GM18508 (cell line): ENCODE data around the gene LAMA5.
A peak's percentile ranks its signal among the peaks of the same experiment; 100 is the strongest.

ENCODE experiments used
- ATAC-seq: cut with Tn5 transposase; IDR thresholded peaks from one replicate; pipeline ENCODE4 v1.9.1; 2021; ENCODE audit warnings: moderate number of reproducible peaks; ENCODE audit not compliant: insufficient read depth, unreplicated experiment

The LAMA5 gene

DNA sequence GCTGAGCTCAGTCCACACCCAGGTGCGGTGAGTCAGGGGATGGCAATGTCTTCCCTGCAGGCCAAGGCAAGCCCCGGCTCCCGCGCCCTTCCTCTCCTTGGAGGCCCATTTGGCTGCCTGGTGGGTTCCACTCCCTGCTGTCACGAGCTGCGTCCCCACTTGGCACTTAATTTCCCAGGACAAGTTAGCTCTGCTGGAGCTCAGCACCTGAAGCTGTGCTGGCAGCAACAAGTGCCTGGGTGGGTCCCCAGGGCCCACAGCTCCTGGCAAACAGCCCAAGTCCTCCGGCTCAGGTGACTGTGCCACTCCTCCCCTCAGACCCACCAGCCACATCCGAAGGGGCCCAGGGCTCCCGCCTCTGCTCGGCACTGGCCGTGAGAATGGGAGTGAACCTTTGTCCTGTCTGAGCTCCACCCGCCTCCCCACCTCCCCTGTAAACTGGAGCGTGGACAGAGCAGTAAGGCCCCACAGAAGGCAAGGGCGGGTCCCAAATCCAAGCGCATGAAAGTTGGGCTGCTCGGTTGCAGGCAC is 16.9 kb downstream of the LAMA5 start:
- ATAC-seq, result no peak

DNA sequence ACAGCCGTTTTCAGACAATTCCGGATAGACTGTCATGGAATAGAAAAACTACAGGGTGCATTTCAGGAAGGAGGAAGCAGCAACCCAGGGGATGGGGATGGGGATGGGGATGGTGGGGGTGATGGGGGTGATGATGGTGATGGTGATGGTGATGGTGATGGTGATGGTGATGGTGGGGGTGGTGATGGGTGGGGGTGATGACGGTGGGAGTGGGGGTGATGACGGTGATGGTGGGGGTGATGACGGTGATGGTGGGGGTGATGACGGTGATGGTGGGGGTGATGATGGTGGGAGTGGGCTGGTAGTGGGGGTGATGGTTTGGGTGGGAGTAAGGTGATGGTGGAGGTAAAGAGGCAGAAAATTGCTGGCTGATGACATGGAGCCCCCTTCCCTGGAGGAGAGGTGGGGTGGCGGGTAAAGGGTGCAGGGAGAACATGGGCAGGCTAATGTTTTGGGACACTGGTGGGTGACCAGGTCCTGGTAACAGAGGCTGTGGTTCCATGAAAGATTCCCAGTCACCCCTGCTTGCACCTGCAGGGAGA is 17.5 kb downstream of the LAMA5 start:
- no peak for ATAC-seq

DNA sequence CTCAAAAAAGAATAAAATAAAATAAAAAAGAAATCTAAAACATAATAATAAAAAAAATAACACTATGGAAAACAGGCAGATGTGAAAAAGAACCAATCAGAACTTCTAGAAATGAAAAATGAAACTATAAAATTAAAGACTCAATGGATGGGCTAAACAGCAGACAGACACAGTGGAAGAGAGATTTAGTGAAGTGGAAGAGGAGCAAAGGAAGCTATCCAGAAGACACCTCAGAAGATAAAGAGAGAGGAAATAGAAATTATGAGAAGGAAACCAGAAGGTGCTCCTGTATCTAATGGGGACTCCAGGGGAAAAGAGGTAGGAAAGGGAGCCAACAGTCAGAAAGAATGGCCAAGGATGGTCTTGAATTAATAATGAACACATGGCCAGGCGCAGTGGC is 18.5 kb downstream of the LAMA5 start:
- no peak for ATAC-seq

DNA sequence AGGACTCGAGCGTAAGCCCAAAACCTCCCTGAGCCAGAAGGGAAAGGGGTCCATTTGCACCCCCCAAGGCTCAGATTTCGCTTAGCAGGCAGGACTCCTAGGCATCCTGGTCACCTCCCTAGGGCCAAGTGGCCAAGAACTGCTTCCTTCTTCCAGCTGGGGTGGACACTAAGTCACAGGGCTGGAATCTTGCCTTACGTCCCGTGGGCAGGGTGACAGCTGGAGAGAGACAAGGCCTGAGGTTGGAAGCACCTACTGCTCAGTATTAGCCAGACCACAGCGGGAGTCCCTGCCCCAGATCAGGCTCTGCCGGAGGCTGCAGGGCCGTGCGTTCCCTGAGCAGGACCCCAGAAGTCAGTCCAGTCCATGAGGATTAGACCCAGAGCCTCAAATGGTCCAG is 19.7 kb downstream of the LAMA5 start:
- ATAC-seq, result no peak

DNA sequence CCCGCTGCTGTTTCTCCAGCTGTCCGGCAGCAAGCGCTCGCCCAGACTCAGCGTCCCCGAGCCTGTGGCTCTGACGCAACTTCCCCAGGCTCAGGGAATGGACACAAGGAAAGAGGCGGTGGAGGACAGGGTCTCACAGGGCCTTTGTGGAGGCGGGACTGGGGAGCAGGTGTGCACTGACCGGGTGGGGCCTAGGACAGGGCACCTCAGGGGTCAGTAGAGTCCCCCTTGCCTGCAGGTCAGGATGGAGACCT is 20.0 kb downstream of the LAMA5 start:
- ATAC-seq, result no peak

DNA sequence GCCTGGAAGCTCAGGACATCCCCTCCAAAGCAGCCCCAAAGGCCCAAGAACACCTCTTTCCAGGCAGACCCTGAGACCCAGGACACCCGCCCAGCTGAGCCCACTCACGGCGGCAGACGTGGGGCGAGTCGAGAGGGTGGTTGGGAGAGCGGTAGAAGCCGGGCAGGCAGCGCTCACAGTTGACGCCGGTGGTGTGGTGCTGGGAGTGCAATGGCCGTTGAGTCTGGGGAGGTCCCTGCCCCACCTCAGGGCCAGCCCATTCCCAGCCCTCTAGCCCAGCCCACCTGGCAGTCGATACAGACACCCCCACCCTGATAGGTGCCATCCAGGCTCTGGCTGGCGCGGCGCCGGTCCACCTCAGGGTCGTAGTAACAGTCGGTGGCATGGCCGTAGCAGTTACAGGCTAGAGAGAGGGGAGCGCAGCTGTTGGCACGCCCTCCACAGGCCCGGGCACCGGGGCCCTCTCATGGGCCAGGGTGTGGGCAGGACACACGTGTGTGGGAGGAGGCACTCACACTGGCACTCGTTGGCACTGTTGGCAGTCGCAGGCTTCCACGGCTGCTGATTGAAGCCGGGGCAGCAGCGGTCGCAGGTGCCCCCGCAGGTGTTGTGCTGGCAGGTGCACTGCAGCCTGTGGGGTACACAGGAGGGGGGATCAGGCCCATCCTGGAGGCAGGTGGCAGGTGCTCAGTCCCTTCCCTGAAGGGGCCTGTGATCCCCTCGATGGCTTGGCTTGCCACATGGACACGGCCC is 20.5 kb downstream of the LAMA5 start:
- no peak for ATAC-seq

DNA sequence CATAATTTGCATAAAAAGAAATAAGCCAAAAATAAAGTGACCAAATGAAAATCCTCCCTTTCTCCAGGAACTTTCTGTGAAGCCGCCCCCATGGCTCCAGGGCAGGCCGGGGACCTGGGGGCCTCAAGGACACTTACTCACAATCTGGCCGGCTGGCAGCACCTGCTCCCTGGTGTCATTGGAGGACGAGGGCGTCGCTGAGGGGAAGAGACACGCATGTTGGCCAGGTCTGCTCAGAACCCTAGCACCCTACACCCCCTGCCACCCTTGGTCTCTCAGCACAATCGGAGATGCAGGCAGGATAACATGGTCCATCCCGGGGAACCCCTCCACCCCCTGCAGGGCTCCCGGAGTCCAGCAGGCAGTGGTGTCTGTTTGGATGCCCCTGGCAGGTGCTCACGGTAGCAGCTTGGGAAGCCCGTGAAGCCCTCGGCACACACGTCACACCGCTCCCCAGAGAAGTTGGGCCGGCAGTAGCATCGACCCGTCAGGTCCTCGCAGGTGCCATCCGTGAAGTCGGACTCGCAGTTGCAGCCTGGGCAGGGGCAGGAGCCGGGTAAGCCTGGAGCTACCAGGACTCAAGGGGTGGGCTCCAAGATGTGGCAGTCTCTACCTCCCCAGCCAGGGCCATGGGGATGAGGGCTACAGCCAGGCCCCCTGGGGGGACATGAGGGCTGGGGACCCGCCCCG is 21.3 kb downstream of the LAMA5 start:
- no peak for ATAC-seq

DNA sequence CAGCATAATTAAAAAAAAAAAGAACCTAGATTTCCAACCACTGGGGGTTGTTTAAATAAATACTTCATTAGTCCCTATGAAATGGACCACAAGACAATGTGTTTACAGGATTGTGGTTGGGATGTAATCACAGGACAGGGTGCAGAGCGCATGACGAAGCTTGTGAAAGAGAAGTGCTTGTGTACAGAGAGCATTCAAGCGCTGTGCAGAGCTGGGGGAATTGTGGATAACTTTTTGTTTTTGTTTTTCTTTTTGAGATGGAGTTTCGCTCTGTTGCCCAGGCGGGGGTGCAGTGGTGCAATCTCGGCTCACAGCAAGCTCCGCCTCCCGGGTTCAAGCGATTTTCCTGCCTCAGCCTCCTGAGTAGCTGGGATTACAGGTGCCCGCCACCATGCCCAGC is 22.3 kb downstream of the LAMA5 start:
- ATAC-seq, result no peak

DNA sequence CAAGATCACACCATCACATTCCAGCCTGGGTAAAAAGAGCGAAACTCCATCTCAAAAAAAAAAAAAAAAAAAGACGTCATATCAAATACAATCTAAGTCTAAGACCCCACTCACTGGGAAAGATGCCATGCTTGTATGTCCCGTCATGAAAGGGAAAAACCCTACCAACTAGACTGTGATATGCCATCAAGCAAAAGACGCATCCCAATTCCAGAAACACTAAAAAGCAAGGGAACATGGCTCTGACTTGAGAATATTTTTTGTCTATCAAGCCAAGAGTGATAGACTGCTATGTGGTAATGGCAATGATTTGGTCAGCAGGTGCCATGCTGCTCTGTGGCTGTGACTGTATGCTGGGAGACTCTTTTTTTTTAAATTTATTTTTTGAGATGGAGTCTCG is 23.0 kb downstream of the LAMA5 start:
- no peak for ATAC-seq

DNA sequence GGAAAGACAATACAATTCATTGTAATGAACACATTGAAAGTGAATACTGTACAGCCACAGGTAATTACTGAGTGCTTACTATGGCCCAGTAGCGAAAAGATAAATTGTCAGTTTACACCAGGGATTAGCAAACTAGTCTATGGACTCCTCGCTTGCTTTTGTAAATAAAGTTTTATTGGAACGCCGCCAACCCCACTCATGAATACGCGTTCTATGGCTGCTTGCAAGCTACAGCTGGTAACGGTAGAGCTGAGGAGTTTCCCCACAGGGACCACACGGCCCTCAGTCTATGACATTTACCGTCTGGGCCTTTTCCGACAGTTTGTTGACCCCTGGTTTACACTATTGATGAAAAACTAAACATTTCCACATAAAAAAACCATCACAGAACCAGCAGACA is 24.2 kb downstream of the LAMA5 start:
- no peak for ATAC-seq

DNA sequence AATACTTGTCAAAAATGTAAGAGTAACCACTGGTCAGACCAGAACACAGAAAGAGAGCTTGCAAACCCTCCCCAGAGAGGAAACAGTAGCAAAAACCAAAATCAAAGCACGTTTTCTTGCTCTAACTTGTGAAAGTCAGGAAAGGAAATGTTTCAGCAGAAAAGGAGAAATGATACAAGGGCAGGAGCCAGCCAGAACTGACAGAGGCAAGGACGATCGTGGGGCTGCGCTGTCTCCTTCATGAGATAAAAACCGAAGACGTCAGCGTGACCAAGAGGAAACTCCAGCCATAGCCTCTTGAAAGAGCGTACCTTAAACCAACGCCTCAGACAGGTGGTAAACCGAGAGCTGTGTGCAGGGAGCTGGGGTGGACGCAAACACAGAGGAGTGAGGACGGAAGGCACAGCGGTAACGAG is 27.5 kb downstream of the LAMA5 start:
- peak; percentile 52 for ATAC-seq

DNA sequence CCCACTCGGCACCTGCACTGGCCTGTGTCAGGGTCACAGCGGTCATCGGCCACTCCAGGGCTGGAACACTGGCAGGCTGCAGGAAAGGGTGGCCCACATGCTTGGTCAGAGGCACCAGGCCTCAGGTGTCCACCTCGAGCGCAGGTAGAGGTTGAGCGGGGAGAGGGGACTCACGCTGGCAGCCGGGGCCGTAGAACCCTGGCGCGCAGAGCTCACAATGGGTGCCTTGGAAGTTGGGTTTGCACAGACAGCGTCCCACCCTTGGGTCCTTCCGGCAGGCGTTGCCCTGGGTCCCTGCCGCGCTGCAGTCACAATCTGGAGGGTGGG is 28.9 kb downstream of the LAMA5 start:
- ATAC-seq, result no peak

DNA sequence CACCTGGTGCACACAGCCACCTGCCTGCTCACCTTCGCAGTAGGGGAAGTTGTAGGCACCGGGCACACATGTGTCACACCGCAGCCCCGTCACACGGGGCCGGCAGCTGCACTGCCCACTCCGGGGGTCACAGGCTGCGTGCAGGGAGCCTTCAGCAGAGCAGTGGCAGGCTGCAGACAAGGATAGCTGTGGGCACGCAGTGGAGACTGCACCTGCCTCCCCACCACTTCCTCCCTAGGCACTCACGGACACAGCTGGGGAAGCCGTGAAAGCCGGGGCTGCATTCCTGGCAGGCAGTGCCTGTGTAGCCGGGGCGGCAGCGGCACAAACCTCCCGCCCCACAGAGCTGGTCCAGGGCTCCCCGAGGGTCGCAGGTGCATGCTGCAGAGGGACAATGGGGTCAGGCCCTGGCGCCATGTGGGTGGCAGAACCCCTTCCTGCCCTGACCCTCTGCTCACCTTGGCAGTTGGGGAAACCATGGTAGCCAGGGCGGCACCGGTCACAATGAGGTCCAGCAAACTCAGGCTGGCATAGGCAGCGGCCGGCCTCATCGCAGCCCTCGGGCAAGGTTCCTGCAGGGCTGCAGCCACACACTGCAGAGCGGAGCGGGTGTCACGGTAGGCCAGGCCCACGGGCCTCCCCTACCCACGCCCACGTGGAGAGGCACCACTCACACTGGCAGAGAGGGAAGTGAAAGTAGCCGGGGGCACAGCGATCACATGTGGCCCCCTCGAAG is 29.4 kb downstream of the LAMA5 start:
- no peak for ATAC-seq

DNA sequence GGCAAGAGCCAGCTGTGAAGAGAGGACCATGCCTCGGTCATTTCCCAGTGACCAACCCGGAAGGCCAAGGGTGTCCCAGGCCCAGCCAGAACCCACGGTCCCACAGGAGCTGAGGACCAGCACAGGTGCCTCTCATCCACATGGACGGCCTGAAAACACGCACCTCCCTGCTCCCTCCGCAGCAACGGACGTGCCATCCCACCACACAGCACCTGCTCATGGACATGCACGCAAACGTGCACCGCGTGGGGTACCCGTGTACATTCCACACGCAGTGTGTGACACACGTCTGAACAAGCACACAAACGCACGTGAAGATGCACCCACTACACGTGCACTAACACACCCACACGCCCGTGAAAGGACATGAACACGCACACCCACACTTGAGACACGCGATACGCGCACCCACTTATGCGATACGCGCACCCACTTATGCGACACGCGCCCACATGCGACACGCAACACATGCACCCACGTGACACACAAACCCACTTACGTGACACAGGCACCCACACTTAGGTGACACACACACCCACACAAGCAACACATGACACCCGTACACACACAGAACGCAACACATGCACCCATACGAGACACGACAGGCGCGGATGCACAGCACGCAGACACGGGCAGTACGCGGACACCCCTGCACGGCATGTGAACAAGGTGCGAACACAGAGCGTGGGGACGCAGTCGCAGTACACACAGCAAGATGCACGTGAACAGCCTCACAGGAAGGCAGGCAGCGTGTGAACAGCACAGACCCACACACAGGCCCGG is 30.1 kb downstream of the LAMA5 start:
- no peak for ATAC-seq

DNA sequence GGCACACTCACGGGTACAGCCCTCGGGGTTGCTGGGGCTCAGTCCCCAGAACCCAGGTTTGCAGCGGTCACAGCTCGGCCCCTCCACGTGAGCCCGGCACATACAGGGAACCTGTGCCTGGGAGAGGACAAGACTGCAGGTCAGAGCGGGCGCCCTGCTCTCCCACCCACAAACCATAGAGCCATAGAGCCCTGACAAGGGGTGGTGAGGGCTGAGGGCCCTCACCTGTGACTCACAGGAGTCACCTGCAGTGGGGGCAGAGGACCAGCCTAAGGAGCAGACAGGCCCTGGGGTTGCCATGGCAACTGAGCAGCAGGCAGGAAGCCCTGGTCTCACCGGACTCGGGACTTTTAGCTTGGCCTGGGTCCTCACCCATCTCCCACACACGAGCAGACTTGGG is 30.8 kb downstream of the LAMA5 start:
- no peak for ATAC-seq

DNA sequence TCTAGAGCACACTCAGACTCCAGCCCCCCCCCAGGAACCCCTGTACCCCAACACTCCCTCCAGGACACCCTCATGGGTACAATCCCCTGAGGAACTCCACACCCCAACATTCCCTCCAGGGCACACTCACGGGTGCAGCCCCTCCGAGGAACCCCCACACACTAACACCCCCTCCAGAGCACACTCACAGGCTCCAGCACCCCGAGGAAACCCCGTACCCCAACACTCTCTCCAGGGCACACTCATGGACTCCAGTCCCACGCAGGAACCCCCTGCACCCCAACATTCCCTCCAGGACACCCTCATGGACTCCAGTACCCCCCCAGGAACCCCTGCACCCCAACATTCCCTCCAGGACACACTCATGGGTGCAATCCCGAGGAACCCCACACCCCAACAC is 31.6 kb downstream of the LAMA5 start:
- ATAC-seq, result no peak

DNA sequence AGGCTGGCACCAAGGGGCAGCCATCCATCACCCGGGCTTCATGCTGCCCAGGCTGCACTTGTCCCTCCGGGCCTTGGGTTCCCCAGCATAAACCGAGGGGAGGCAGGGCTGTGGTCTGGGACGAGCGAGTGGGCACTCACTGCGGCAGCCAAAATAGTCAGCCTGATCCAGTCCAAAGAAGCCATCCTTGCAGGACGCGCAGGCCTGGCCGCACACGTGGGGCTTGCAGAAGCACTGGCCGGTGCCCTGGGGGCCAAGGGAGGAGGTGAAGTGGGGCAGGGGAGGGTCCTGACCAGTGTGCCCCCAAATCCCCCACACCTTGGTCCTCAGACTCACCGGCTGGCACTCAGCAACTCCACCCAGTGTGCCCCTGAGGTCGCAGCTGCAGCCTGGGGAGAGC is 32.2 kb downstream of the LAMA5 start:
- ATAC-seq, result no peak

DNA sequence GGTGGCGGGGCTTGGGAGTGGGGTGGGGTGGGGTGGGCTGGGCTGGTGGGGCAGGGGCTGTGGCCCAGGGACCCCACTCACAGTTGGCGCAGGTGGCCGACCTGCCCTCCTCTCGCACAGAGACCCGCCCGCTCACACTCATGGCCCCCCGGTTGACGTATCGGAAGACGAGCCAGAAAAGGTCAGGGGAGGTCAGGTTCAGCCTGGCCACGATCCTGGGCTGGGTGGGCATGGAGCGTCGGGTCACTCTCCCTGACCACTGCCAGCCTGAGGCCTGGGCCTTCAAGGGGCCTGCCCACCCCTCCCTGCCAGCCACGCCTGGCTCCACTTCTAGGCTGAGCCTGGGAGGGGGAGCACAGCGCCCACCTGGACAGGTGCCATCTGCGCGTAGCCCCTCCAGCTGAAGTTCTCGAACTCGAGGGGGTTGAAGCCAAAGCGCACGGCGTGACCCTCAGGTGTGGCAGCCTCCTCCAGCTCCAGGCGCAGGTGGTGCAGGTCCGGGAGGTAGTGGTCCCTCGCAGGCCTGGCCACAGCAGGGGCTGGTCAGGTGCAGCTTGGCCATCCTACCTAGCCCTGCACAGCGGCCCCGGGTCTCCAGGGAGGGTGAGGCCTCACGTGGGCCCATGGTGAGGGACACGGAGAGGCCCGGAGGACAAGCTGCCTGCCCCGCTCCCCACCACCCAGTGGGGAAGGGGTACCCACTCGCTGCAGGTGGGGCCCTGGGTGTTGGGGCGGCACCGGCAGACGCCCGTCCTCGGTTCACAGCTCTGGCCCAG is 33.1 kb downstream of the LAMA5 start:
- no peak for ATAC-seq

DNA sequence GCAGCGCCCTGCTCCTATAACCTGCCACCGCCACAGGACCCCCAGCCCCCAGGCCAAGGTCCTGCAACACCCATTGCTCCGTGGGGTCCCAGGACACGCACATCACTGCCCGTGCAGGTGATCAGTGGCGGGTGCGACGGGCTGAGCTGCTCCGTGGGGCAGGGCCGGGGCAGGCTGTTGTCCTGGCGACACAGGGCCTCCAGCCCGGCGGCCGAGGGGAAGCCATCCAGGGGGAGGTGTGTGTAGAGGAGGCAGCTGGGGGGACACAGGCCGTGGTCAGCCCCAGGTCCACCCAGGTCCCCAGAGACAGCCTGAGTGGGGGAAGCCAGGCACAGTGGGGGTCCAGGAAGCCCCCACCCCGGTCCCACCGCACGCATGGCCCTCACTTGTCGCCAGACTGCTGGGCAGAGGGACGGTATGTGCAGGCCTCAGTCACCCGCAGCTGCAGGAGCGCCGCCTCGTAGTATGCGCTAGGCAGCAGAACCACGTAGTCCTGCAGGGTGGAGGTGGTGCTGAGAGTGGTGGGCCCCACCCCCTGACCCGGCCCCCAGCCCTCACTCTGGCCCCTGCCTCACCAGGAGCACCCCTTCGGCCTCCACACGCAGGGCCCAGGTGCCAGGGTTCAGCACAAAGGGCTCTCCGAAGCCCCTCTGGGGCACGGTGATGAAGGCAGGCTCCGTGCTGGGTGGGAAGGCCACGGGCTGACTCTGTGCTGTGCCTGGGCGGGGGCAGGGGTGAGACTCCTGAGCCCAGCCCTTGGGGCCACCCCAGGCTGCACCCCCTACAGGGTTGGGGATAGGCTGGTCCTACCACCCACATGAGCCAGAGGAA is 33.9 kb downstream of the LAMA5 start:
- ATAC-seq, result no peak
